Mucosa of stomach (tissue), 1 donor: ENCODE results near the gene LLGL2.

ENCODE experiments used
- H3K27me3 ChIP-seq: one replicate; pipeline ENCODE4 v1.7.0; 2013; ENCODE audit warnings: mild to moderate bottlenecking, low read length; ENCODE audit not compliant: control insufficient read depth, insufficient read depth
- H3K36me3 ChIP-seq: one replicate; pipeline ENCODE4 v1.7.0; 2013; ENCODE audit warnings: low read length; ENCODE audit not compliant: control insufficient read depth, insufficient read depth
- H3K4me1 ChIP-seq: one replicate; pipeline ENCODE4 v1.7.0; 2013; ENCODE audit warnings: mild to moderate bottlenecking, low read length; ENCODE audit not compliant: control insufficient read depth, insufficient read depth
- H3K4me3 ChIP-seq: one replicate; pipeline ENCODE4 v1.7.0; 2013; ENCODE audit warnings: low read length
- H3K9ac ChIP-seq: one replicate; pipeline ENCODE4 v1.7.0; 2013; ENCODE audit warnings: mild to moderate bottlenecking, low read length, moderate library complexity
- H3K9me3 ChIP-seq: one replicate; pipeline ENCODE4 v1.7.0; 2013; ENCODE audit warnings: mild to moderate bottlenecking, low read length, moderate library complexity; ENCODE audit not compliant: control insufficient read depth
- donor health status: Pancreatic carcinoma.

LLGL2 gene

GRCh38 chr17:75552425-75553294, 27.2 kb downstream of the LLGL2 start:
- H3K4me3 ChIP-seq, result no peak overlapping the region
- no peaks in the 10 kb centered on the region for H3K9me3 ChIP-seq
- H3K27me3 ChIP-seq, result no peaks in the 10 kb centered on the region
- H3K36me3 ChIP-seq, result peaks cover under 1% of the 10 kb centered on the region
- H3K9ac ChIP-seq, result no peak overlapping the region
- H3K4me1 ChIP-seq, result peaks cover 70% of the 10 kb centered on the region

- Histone ChIP-seq H3K4me1 (peaks cover 72% of the 10 kb centered on the region), H3K9me3 (no peaks in the 10 kb centered on the region), H3K27me3 (no peaks in the 10 kb centered on the region), H3K36me3 (peaks cover 9% of the 10 kb centered on the region), H3K4me3 (no peak overlapping the region), H3K9ac (no peak overlapping the region)
These were observed 28.0 kb downstream of the LLGL2 start for GRCh38 chr17:75553295-75554110.

- peaks cover 63% of the 10 kb centered on the region for H3K4me1 ChIP-seq
- H3K9me3 ChIP-seq, result no peaks in the 10 kb centered on the region
- no peaks in the 10 kb centered on the region for H3K27me3 ChIP-seq
- peaks cover 21% of the 10 kb centered on the region for H3K36me3 ChIP-seq
- H3K4me3 ChIP-seq, result no peak overlapping the region
- peak overlapping the region; percentile 45 for H3K9ac ChIP-seq
These were observed 30.2 kb downstream of the LLGL2 start for GRCh38 chr17:75555679-75556153.

GRCh38 chr17:75557075-75557851, 31.8 kb downstream of the LLGL2 start:
- peak overlapping the region; percentile 59 for H3K9ac ChIP-seq

GRCh38 chr17:75557852-75558665, 32.6 kb downstream of the LLGL2 start:
- H3K9ac ChIP-seq, result peak overlapping the region; percentile 34
- H3K4me1 ChIP-seq, result peaks cover 47% of the 10 kb centered on the region
- H3K36me3 ChIP-seq, result peaks cover 21% of the 10 kb centered on the region

More at GRCh38 chr17:75557075-75557851, 31.8 kb downstream of the LLGL2 start:
- Histone ChIP-seq H3K4me1 (peaks cover 52% of the 10 kb centered on the region), H3K27me3 (no peaks in the 10 kb centered on the region), H3K36me3 (peaks cover 21% of the 10 kb centered on the region), H3K4me3 (peak overlapping the region; percentile 17), H3K9me3 (no peaks in the 10 kb centered on the region)

GRCh38 chr17:75558666-75559530, 33.4 kb downstream of the LLGL2 start:
- Histone ChIP-seq H3K4me1 (peaks cover 47% of the 10 kb centered on the region), H3K36me3 (peaks cover 25% of the 10 kb centered on the region), H3K27me3 (no peaks in the 10 kb centered on the region), H3K9me3 (no peaks in the 10 kb centered on the region), H3K9ac (no peak overlapping the region), H3K4me3 (no peak overlapping the region)

More at GRCh38 chr17:75557852-75558665, 32.6 kb downstream of the LLGL2 start:
- peak overlapping the region; percentile 17 for H3K4me3 ChIP-seq
- H3K9me3 ChIP-seq, result no peaks in the 10 kb centered on the region
- no peaks in the 10 kb centered on the region for H3K27me3 ChIP-seq

GRCh38 chr17:75559958-75560533, 34.5 kb downstream of the LLGL2 start:
- peaks cover 46% of the 10 kb centered on the region for H3K4me1 ChIP-seq
- no peaks in the 10 kb centered on the region for H3K27me3 ChIP-seq
- no peaks in the 10 kb centered on the region for H3K9me3 ChIP-seq
- no peak overlapping the region for H3K9ac ChIP-seq
- H3K36me3 ChIP-seq, result peaks cover 30% of the 10 kb centered on the region
- no peak overlapping the region for H3K4me3 ChIP-seq

GRCh38 chr17:75561927-75562603, 36.6 kb downstream of the LLGL2 start:
- no peaks in the 10 kb centered on the region for H3K9me3 ChIP-seq
- H3K4me1 ChIP-seq, result peaks cover 26% of the 10 kb centered on the region
- no peak overlapping the region for H3K4me3 ChIP-seq
- H3K27me3 ChIP-seq, result no peaks in the 10 kb centered on the region
- H3K36me3 ChIP-seq, result peaks cover 36% of the 10 kb centered on the region
- no peak overlapping the region for H3K9ac ChIP-seq

- H3K4me3 ChIP-seq, result no peak overlapping the region
- H3K9ac ChIP-seq, result no peak overlapping the region
- peaks cover 33% of the 10 kb centered on the region for H3K36me3 ChIP-seq
- H3K27me3 ChIP-seq, result no peaks in the 10 kb centered on the region
- H3K9me3 ChIP-seq, result no peaks in the 10 kb centered on the region
- peaks cover 14% of the 10 kb centered on the region for H3K4me1 ChIP-seq
These were observed 37.7 kb downstream of the LLGL2 start for GRCh38 chr17:75563063-75563758.
